NCI-H2081 (cell line): Measurements from ENCODE around the gene CRIP1.

Experiments
- DNase-seq, 2 experiments: peaks; one replicate each; lab custom pipeline; 2025; lab: John Stamatoyannopoulos, UW

CRIP1 gene

DNA sequence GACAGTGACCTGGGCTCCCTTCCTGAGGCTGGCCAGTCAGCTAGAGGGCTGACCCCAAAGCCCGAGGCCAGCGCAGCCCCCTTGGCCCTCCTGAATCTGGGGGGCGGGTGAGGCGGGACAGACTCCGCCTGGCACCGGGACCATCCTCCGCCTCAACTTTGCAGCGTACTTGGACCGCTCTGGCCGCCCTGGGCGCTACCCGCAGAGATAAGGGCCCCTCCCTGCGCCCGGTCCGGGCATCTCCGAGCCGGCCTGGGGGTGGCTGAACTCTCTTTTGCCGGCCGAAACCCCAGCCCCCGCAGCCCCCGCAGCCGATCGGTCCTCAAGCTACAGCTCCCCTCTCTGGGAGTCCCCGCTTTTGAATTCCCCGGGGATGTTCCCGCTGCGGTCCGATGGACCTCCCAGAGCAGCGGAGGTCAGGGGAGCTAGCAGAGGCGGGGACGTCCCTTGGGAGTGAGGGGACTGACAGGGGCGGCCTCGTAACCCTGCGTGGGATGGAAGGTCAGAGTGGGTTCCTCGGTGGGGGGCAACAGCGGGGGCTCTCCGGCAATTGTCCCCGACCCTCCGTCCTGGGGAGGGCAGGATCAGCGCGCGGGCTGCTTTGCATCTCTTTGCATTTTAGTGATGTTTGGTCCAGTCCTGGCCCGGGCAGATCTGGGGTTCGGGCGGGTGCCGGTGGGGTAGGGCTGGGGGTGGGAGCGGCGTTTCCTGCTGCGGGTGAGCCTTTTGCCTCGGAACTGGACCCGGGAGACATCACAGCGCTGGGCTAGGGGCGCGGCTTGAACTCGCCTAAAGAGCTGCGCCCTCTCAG lies at the start of gene CRIP1:
Gene CRIP1, plus strand, starts transcription at position 724 of the 811 bp plus-strand sequence. CDS start 374 bp downstream, outside the sequence.
- DNase-seq, result no peak

DNA sequence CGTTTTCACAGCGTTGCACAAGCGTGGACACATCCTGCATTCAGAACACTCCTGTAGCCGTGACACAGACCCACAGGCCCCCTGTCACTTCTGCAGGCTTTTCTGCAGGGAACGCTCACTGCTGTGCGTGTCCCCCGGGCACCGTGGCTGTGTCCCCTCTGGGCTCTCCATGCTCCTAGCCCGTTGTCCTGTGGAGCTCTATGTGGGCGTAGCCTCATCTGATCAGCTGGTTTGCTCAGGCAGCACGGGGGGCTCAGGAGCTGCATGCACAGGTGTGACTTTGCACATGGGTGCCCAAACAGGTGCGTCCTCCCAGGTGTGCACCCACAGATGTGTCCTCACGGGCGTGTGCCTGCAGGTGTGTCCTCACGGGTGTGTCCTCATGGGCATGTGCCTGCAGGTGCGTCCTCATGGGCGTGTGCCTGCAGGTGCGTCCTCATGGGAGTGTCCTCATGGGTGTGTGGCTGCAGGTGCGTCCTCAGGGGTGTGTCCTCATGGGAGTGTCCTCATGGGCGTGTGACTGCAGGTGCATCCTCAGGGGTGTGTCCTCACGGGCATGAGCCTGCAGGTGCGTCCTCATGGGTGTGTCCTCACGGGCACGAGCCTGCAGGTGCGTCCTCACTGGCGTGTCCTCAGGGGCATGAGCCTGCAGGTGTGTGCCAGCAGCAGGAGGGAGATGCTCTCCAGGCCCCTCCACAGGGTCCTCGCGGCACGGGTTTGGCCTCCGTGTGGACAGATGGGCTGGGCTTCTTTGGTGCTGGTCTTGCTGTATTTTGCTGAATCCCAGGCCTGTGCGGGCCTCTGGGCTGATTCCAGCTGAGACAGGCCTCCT lies 49.6 kb upstream of the CRIP1 start:
- DNase-seq, result peak; percentile 27 to 58

DNA sequence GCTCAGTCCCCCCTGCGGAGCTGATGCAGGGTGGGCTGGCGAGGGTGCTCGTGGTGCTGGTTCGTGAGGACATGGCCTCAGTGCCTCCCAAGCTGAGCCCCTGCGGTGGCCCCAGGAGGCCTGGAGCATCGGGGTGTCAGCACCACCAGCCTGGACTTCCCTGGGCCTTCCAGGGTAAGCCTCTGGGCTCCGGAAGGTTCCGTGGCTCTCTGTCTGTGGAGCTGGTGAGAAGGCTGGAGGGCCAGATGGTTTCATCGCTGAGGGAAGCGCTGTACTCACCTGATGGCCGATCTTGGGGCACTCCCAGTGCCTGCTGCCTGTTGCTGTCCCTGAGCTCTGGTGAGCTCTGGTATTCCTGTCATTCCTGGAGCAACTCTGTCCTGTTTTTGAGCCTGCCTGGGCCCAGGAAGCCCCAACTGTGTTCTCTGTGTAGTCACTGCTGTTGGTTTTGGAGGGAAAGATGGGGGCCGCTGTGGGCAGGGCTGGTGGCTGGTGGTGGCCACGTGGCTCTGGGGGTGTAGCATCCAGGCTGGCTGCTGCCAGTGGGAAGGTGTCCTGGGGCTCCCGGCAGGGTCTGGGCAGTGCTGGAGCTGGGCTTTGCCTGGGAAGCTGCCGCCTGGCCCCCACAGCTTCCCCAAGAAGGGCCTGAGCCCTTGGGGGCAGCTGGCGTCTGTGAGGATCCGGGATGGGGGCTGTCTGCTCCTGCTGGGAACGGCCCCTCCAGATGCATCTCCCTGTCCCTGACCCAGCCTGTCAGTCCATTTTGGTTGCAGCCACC lies 48.8 kb upstream of the CRIP1 start:
- DNase-seq, result no peak

- no peak for DNase-seq
Observed at GRCh38 chr14:105439179-105439578, 47.5 kb upstream of the CRIP1 start.

DNA sequence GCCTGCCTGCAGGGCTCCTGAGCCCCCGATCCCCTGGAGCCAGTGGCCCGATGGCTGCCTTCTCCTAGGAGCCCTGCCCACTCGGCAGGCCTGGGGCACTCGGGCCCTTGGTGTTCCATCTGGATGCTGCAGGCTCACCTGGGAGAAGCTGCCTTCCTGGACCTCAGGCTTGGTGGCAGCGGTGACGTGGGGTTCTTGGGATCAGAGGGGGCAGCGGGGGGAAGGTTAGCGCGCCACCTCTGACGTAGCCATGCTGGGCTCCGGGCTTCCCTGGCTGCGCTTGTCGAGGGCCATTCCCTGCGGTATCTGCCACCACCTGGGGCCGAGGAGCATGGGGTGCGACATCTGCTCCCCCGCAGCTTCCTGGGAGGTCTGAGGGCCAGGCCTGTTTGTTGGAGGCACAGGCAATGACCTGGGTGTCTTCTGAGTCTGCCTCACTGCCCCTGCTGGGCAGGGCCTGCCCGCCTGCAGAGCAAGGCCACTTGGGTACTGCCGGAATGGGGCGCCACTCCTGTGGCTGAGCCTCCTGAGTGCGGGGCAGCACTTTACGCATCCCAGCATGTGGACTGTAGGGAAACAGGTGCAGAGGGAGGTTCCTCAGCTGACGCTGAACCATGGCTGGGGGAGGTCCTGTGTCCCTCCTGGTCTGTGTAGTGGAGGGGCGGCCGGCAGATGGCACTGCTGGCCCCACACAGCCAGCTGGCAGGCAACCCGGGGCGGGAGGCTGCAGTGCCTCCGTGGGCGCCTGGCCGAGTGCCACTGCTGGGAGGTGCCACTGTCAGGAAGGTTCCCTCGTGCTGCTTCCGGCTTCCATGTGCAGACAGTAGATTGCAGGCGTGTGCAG lies 46.8 kb upstream of the CRIP1 start:
- peak; percentile 27 to 70 for DNase-seq

GRCh38 chr14:105440554-105440900 lies 46.2 kb upstream of the CRIP1 start:
- no peak for DNase-seq

DNA sequence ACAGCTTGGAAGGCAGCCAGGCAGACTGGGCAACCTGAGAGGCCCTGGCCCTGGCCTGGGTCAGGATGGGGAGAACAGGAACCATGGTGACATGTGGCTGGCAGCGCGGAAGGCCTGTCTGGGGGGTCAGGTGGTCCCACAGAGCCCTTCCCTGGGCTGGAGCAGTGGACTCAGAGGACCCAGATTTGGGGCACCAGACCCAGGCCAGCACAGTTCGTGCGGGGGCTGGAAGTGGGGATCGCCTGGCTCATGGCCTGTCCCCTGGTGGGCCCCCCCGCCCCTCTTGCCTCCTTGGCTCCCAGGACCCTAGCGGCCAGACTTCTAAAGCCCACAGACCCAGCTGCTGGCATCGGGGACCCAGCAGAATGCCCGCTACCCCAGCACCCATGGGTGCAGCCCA lies 45.7 kb upstream of the CRIP1 start:
- no peak for DNase-seq

GRCh38 chr14:105442125-105442524 lies 44.6 kb upstream of the CRIP1 start:
- DNase-seq, result no peak

- DNase-seq, result no peak
Observed at GRCh38 chr14:105442834-105443233, 43.9 kb upstream of the CRIP1 start.

DNA sequence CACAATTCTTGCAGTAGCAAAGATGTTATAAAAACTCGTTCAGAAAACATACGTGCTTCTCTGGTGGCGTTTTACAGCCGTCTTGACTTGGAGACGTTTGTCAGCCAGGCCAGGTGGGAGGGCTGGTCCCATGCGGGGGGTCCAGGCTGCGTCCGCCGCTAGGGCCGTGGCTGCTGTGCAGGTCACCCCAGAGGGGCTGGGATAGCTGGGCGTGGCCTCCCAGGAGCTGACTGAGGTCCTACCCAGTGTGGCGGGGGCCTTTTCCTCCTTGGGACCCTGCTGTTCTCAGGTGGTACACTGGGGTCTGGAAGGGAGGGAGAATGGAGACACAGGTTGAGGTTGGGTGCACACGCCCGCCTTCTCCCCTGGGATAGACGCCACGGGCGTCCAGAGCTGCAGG lies 41.8 kb upstream of the CRIP1 start:
- DNase-seq, result no peak

GRCh38 chr14:105445290-105445689 lies 41.4 kb upstream of the CRIP1 start:
- DNase-seq, result no peak

DNA sequence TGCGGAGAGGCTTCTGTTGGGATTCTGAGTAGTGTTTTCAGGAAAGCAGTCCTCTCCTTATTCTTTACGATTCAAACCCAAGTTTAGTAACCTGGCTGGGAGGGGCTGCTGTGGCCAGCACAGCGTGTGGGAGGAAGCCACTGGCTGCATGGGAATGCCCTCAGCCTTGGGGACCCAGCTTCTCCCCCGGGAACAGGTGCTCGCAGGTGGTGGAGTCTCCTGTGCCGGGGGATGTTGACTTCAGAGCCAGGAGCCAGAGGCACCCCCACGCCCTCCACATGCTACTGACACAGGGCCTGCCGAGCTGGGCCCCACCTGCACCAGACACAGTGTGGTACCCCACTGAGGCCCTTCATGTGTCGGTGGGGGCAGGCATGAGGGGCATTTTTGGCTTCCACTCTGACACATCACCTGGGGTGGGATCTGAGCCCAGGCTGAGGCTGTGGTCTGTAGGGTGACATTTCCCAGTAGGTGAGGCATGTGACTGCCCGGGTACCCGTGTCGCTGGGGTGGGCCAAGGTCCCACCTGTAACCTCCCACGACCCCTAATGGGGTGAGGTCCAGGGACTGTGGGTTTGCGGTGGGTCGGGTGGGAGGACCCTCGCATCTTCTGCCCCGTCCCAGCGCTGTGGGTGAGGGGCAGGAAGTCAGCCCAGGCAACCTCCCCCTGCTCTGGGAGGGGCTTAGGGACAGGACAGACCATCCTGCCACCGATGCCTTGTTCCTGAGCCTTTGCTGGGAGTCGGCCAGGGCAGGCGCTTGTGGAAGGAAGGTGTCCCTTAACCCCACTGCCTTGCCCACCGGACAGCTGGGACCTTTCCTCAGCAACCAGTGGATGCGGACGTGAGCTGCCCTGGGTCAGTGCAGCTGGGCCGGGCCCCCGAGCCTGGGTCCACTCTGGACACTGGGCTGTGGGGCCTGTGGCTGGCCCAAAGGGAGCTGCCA lies 40.5 kb upstream of the CRIP1 start:
- no peak for DNase-seq

DNA sequence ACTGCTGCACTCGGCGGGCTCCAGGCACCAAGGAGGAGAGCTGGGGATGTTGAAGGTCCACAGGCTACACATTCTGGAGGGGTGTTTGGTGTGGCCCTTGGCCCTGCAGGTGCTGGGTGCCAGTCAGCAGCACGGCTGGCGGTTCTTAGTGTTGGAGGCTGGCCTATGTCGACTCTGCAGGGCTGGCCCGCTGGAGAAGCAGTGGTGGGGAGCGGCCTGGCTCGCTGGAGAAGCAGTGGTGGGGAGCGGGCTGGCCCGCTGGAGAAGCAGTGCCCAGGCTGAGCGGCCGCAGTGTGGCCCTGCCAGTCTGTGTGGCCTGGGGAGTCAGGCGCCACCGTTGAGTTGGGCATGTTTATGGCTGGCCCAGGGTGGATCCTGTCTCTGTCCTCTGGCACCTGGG lies 39.7 kb upstream of the CRIP1 start:
- DNase-seq, result no peak

DNA sequence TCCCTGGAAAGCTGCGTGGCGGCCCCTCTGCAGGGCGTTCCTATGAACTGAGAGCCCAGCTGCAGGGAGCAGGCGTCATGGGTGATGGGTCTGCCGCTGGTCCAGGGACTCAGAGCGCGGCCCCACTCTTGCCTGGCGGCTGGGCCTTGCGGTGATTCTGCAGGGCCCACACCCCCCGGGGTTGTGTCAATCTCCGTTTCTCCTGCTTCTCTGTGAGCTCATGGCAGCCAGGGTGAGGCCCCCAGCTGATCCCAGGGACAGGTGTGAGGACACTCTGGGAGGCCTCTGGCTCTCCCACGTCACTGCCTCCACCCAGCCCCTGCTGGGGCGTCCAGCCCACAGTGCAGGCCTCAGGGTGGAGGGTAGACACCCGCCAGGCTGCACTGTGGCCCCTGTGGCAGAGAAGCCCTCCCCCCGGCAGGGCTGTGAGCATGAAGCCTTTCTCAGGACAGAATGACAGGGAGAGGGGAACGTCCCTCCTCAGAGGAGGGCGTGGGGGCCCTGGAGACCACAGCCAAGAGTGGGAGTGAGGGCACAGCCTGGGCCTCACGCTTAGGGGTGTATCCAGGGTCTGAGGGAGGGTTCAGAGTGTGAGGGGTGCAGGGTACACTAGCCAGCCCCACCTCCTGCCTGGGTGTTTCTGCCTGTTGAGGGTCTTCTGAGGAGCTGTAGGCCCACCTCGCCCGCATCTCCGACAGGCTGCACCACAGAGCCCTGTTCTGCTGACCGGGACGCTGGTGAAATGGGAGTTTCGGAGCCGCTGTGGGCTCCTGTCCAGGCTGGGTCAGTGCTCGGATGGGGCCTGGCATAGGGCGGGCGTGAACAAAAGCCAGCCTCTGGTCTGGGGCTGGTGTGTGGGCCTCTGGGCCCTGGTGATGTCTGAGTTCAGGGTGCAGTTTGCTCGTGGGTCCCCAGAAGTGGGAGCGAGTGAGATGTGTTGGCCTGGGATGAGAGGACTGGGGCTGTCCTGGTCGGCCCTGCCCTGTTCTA lies 38.7 kb upstream of the CRIP1 start:
- DNase-seq, result no peak

- peak; percentile 9 to 19 for DNase-seq
Observed at GRCh38 chr14:105448706-105449111, 38.0 kb upstream of the CRIP1 start.

DNA sequence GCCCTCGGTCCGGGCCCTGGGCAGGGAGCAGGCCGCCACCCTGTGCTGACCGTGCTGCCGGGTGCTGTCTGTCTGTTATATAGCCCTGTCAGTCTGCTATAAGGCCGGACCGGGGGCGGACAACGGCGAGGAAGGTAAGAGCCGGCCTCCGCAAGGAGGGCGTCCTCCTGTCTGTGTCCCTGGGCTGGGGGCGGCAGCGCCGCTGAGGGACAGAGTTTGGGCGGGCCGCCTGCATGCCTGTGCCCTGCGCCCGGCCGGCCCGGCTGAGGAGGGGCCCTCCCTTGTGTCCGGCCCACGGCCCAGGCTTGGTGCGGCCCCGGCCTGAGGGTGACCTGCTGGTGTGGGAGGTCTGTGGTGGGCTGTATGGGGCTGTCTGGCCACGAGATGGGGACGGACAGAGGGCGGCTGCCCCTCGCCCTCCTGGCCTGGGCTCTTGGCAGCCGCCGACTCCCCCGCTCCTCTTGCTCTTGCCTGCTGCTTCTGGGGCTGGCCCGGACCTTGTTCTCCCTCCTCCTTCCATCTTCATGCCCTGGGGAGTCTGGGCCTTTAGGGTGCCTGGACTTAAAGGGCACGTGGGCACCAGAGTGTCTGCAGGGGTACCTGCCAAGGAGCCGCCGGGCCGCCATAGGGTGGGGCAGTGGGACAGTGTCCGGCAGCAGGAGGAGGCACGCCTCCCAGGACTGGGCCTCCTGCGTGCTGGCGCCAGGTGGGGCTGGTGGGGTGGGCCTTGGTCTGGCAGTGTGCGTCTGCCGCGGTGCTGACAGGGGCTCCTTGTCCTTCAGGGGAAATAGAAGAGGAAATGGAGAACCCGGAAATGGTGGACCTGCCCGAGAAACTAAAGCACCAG lies 37.2 kb upstream of the CRIP1 start:
- DNase-seq, result no peak

GRCh38 chr14:105450123-105450505 lies 36.6 kb upstream of the CRIP1 start:
- no peak for DNase-seq
